HG02885 (cell line): Measurements from ENCODE around the gene PFKL.

Experiments
- ATAC-seq: cut with Tn5 transposase; IDR thresholded peaks from one replicate; pipeline ENCODE4 v1.9.1; 2021; ENCODE audit warnings: mild to moderate bottlenecking; ENCODE audit not compliant: unreplicated experiment, poor library complexity

PFKL gene

GRCh38 chr21:44299458-44300261, at the start of gene PFKL:
PFKL (plus strand) TSS chr21:44300053; CDS start chr21:44300106, 53 bp downstream.
- ATAC-seq, result peak; percentile 62

- ATAC-seq, result no peak
Observed at GRCh38 chr21:44253832-44254710, 45.8 kb upstream of the PFKL start.

- no peak for ATAC-seq
Observed at GRCh38 chr21:44255511-44255981, 44.3 kb upstream of the PFKL start.

- ATAC-seq, result no peak
Observed at GRCh38 chr21:44258056-44258725, 41.7 kb upstream of the PFKL start.

- ATAC-seq, result no peak
Observed at GRCh38 chr21:44259082-44259705, 40.7 kb upstream of the PFKL start.

GRCh38 chr21:44260066-44260465, 39.8 kb upstream of the PFKL start:
- ATAC-seq, result no peak

- no peak for ATAC-seq
Observed at GRCh38 chr21:44260791-44261631, 38.8 kb upstream of the PFKL start.

- ATAC-seq, result no peak
Observed at GRCh38 chr21:44261675-44262295, 38.1 kb upstream of the PFKL start, which contains the start of gene DNMT3L. DNMT3L (minus strand) TSS chr21:44261897; CDS start chr21:44261259, 638 bp downstream.

GRCh38 chr21:44262338-44263056, 37.4 kb upstream of the PFKL start:
- ATAC-seq, result no peak

- ATAC-seq, result no peak
Observed at GRCh38 chr21:44263221-44263760, 36.6 kb upstream of the PFKL start.

GRCh38 chr21:44263768-44264167, 36.1 kb upstream of the PFKL start:
- no peak for ATAC-seq

GRCh38 chr21:44265734-44266270, 34.1 kb upstream of the PFKL start:
- no peak for ATAC-seq

- ATAC-seq, result no peak
Observed at GRCh38 chr21:44267655-44268142, 32.2 kb upstream of the PFKL start.

GRCh38 chr21:44269090-44269489, 30.8 kb upstream of the PFKL start:
- ATAC-seq, result no peak

GRCh38 chr21:44271558-44272283, 28.1 kb upstream of the PFKL start:
- ATAC-seq, result no peak

GRCh38 chr21:44272284-44272858, 27.5 kb upstream of the PFKL start:
- no peak for ATAC-seq
